HEK293 (cell line): ENCODE data around the gene DNAJC10.

Source experiments
- CTCF ChIA-PET: fragments of 350-600 bp; formaldehyde crosslinking; extraction: SDS; loops from one replicate; lab custom pipeline; 2021; ENCODE audit warnings: antibody characterized with exemption; lab: Yijun Ruan, JAX
- POLR2A ChIA-PET: fragments of 300-600 bp; formaldehyde crosslinking; extraction: SDS; loops from one replicate; lab custom pipeline; 2020; ENCODE audit warnings: antibody characterized with exemption, inconsistent platforms; lab: Yijun Ruan, JAX
- H3K27ac ChIP-seq: fragments of 200-500 bp; sonication (Bioruptor generic); 2 replicates; pipeline ENCODE4 v1.5.1; 2014; ENCODE audit warnings: low read depth, low read length, control low read depth, inconsistent platforms; ENCODE audit errors: extremely low read depth
- H3K36me3 ChIP-seq, 2 experiments: fragments of 200-500 bp in 1 of 2; sonication (Bioruptor generic) in 1 of 2; 1 replicate in 1 of 2; 2 replicates in 1 of 2; pipeline ENCODE4 v1.5.1; 2014 to 2017; ENCODE audit warnings: inconsistent platforms in 2 of 2, low read length in 2 of 2; ENCODE audit not compliant: control insufficient read depth in 2 of 2, insufficient read depth in 1 of 2
- H3K4me1 ChIP-seq: fragments of 200-500 bp; sonication (Bioruptor generic); 2 replicates; pipeline ENCODE4 v1.5.1; 2014; ENCODE audit warnings: mild to moderate bottlenecking, low read length, inconsistent platforms; ENCODE audit not compliant: control insufficient read depth, insufficient read depth
- H3K4me3 ChIP-seq: 2 replicates; pipeline ENCODE4 v1.5.1; 2011; ENCODE audit warnings: low read depth, mild to moderate bottlenecking, control low read depth, low read length, moderate library complexity
- H3K9me3 ChIP-seq: fragments of 200-500 bp; sonication (Bioruptor generic); 2 replicates; pipeline ENCODE4 v1.5.1; 2014; ENCODE audit warnings: low read depth, low read length, inconsistent platforms; ENCODE audit not compliant: control insufficient read depth, insufficient read depth
- BCL11A ChIP-seq: fragments of 450-650 bp; formaldehyde crosslinking; IDR thresholded peaks from 2 replicates; pipeline ENCODE4 v1.5.1; 2016; ENCODE audit warnings: low read depth, missing biosample characterization, missing genetic modification characterization
- ELK4 ChIP-seq: IDR thresholded peaks from 2 replicates; pipeline ENCODE4 v1.6.1; 2011; ENCODE audit warnings: mild to moderate bottlenecking, low read depth, low read length, borderline replicate concordance
- GLI4 ChIP-seq: fragments of 450-650 bp; formaldehyde crosslinking; IDR thresholded peaks from 2 replicates; pipeline ENCODE4 v1.5.1; 2016; ENCODE audit warnings: missing biosample characterization, missing genetic modification characterization
- ZBTB49 ChIP-seq: fragments of 450-650 bp; formaldehyde crosslinking; IDR thresholded peaks from 2 replicates; pipeline ENCODE4 v1.5.1; 2016; ENCODE audit warnings: missing biosample characterization, missing genetic modification characterization, low read depth
- ZNF138 ChIP-seq: fragments of 450-650 bp; formaldehyde crosslinking; IDR thresholded peaks from 2 replicates; pipeline ENCODE4 v1.5.1; 2016; ENCODE audit warnings: missing biosample characterization, missing genetic modification characterization, borderline replicate concordance
- ZNF19 ChIP-seq: fragments of 450-650 bp; formaldehyde crosslinking; IDR thresholded peaks from 2 replicates; pipeline ENCODE4; 2016; ENCODE audit warnings: missing biosample characterization, missing genetic modification characterization, low read depth
- ZNF211 ChIP-seq: fragments of 450-650 bp; formaldehyde crosslinking; IDR thresholded peaks from 2 replicates; pipeline ENCODE4 v1.5.1; 2016; ENCODE audit warnings: low read depth, missing biosample characterization, missing genetic modification characterization
- ZNF248 ChIP-seq: fragments of 450-650 bp; formaldehyde crosslinking; IDR thresholded peaks from 2 replicates; pipeline ENCODE4 v1.5.1; 2017; ENCODE audit warnings: missing biosample characterization, missing genetic modification characterization
- ZNF311 ChIP-seq: fragments of 450-650 bp; formaldehyde crosslinking; IDR thresholded peaks from 2 replicates; pipeline ENCODE4 v1.5.1; 2017; ENCODE audit warnings: missing biosample characterization, missing genetic modification characterization, borderline replicate concordance
- ZNF341 ChIP-seq: fragments of 450-650 bp; formaldehyde crosslinking; IDR thresholded peaks from 2 replicates; pipeline ENCODE4; 2016; ENCODE audit warnings: low read depth, missing biosample characterization, missing genetic modification characterization
- ZNF391 ChIP-seq: fragments of 450-650 bp; formaldehyde crosslinking; IDR thresholded peaks from 2 replicates; pipeline ENCODE4 v1.5.1; 2016; ENCODE audit warnings: low read depth, missing biosample characterization, missing genetic modification characterization, borderline replicate concordance
- ZNF529 ChIP-seq: fragments of 450-650 bp; formaldehyde crosslinking; IDR thresholded peaks from 2 replicates; pipeline ENCODE4 v1.5.1; 2017; ENCODE audit warnings: missing genetic modification characterization, missing biosample characterization; ENCODE audit not compliant: insufficient replicate concordance
- ZNF571 ChIP-seq: fragments of 450-650 bp; formaldehyde crosslinking; IDR thresholded peaks from 2 replicates; pipeline ENCODE4 v1.5.0; 2017; ENCODE audit warnings: missing biosample characterization, missing genetic modification characterization
- ZNF624 ChIP-seq: fragments of 450-650 bp; formaldehyde crosslinking; IDR thresholded peaks from 2 replicates; pipeline ENCODE4 v1.5.1; 2017; ENCODE audit warnings: missing biosample characterization, missing genetic modification characterization
- ZNF664 ChIP-seq: fragments of 450-650 bp; formaldehyde crosslinking; IDR thresholded peaks from 2 replicates; pipeline ENCODE4 v1.5.1; 2016; ENCODE audit warnings: missing biosample characterization, missing genetic modification characterization
- ZNF76 ChIP-seq: fragments of 450-650 bp; formaldehyde crosslinking; IDR thresholded peaks from 2 replicates; pipeline ENCODE4; 2016; ENCODE audit warnings: low read depth, missing biosample characterization, missing genetic modification characterization, borderline replicate concordance
- ZNF843 ChIP-seq: fragments of 450-650 bp; formaldehyde crosslinking; IDR thresholded peaks from 2 replicates; pipeline ENCODE4 v1.5.1; 2016; ENCODE audit warnings: missing biosample characterization, missing genetic modification characterization
- ZSCAN23 ChIP-seq: fragments of 450-650 bp; formaldehyde crosslinking; IDR thresholded peaks from 2 replicates; pipeline ENCODE4 v1.5.1; 2016; ENCODE audit warnings: missing biosample characterization, missing genetic modification characterization
- TF ChIP-seq, protein P1 (sequence below): fragments of 450-650 bp; formaldehyde crosslinking; IDR thresholded peaks from 2 replicates; pipeline ENCODE4 v1.5.1; 2017; ENCODE audit warnings: missing biosample characterization, missing genetic modification characterization
- TF ChIP-seq, protein P2 (sequence below): fragments of 450-650 bp; formaldehyde crosslinking; conservative IDR thresholded peaks from 2 replicates; pipeline ENCODE4 v1.5.1; 2016; ENCODE audit warnings: low read depth, missing biosample characterization, missing genetic modification characterization

DNAJC10 gene

DNA sequence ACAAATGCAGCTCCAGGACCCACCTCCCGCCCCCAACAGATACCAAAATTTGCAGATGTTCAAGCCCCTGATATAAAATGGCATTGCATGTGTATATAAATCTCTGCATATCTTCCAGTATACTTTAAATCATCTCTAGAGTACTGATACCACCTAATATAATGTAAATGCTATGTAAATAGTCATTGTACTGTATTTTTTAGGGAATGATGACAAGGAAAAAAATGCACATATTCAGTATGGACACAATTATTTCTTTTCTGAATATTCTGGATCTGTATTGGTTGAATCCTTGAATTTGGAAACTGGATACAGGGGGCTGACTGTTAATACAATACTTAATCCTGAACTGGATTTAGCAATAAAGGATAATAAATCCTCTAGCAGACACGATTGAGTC, 82.7 kb downstream of the DNAJC10 start:
- Histone ChIP-seq H3K36me3 (no peaks in the 10 kb centered on the region), H3K4me1 (no peaks in the 10 kb centered on the region), H3K27ac (no peak overlapping the region), H3K4me3 (no peak overlapping the region), H3K9me3 (no peaks in the 10 kb centered on the region)
- no peak for TF ChIP-seq ZNF248
- TF ChIP-seq, protein P1, sequence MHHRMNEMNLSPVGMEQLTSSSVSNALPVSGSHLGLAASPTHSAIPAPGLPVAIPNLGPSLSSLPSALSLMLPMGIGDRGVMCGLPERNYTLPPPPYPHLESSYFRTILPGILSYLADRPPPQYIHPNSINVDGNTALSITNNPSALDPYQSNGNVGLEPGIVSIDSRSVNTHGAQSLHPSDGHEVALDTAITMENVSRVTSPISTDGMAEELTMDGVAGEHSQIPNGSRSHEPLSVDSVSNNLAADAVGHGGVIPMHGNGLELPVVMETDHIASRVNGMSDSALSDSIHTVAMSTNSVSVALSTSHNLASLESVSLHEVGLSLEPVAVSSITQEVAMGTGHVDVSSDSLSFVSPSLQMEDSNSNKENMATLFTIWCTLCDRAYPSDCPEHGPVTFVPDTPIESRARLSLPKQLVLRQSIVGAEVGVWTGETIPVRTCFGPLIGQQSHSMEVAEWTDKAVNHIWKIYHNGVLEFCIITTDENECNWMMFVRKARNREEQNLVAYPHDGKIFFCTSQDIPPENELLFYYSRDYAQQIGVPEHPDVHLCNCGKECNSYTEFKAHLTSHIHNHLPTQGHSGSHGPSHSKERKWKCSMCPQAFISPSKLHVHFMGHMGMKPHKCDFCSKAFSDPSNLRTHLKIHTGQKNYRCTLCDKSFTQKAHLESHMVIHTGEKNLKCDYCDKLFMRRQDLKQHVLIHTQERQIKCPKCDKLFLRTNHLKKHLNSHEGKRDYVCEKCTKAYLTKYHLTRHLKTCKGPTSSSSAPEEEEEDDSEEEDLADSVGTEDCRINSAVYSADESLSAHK (tag by site-specific recombination): no peak
- no peak for TF ChIP-seq ZNF624 (tag by site-specific recombination)
- no peak for TF ChIP-seq ZBTB49 (tag by site-specific recombination)
- TF ChIP-seq ZSCAN23 (tag by site-specific recombination): no peak
- no peak for TF ChIP-seq ELK4
- TF ChIP-seq ZNF19 (tag by site-specific recombination): no peak
- TF ChIP-seq ZNF341: no peak
- no peak for TF ChIP-seq ZNF843
- TF ChIP-seq ZNF571 (tag by site-specific recombination): no peak
- TF ChIP-seq ZNF529 (tag by site-specific recombination): no peak
- no peak for TF ChIP-seq ZNF211 (tag by site-specific recombination)
- no peak for TF ChIP-seq ZNF76 (tag by site-specific recombination)
- no peak for TF ChIP-seq BCL11A (tag by site-specific recombination)
- TF ChIP-seq ZNF311: no peak
- no peak for TF ChIP-seq ZNF664 (tag by site-specific recombination)
- TF ChIP-seq, protein P2, sequence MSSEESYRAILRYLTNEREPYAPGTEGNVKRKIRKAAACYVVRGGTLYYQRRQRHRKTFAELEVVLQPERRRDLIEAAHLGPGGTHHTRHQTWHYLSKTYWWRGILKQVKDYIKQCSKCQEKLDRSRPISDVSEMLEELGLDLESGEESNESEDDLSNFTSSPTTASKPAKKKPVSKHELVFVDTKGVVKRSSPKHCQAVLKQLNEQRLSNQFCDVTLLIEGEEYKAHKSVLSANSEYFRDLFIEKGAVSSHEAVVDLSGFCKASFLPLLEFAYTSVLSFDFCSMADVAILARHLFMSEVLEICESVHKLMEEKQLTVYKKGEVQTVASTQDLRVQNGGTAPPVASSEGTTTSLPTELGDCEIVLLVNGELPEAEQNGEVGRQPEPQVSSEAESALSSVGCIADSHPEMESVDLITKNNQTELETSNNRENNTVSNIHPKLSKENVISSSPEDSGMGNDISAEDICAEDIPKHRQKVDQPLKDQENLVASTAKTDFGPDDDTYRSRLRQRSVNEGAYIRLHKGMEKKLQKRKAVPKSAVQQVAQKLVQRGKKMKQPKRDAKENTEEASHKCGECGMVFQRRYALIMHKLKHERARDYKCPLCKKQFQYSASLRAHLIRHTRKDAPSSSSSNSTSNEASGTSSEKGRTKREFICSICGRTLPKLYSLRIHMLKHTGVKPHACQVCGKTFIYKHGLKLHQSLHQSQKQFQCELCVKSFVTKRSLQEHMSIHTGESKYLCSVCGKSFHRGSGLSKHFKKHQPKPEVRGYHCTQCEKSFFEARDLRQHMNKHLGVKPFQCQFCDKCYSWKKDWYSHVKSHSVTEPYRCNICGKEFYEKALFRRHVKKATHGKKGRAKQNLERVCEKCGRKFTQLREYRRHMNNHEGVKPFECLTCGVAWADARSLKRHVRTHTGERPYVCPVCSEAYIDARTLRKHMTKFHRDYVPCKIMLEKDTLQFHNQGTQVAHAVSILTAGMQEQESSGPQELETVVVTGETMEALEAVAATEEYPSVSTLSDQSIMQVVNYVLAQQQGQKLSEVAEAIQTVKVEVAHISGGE: no peak
- no peak for TF ChIP-seq ZNF391 (tag by site-specific recombination)
- no peak for TF ChIP-seq GLI4 (tag by site-specific recombination)
- TF ChIP-seq ZNF138 (tag by site-specific recombination): no peak
- ChIA-PET CTCF (interaction anchor here (0.7 kb wide), 1 partner anchor 14 kb away, joined by 5 read pairs; no protein-coding TSS in a partner anchor), POLR2A (no interaction called here)
